Stomach (tissue), 9 donors: ENCODE data around the gene NGLY1. TPM values are rescaled to one million over a fixed set of nuclear protein-coding genes. Genes with fewer than 3 reads are reported as not detected.

ENCODE experiments used
- DNase-seq, 2 donors: peaks; one replicate each; pipeline versions ENCODE4 v3.0.0 to v3.0.0-alpha.2; 2013 to 2019
- H3K27ac ChIP-seq, 5 donors: fragments of 200-600 bp in 4 of 5; sonication (generic) in 4 of 5; one replicate each; pipeline ENCODE4 v1.5.1; 2013 to 2019; ENCODE audit warnings: mild to moderate bottlenecking in 1 of 5, moderate library complexity in 1 of 5
- H3K27me3 ChIP-seq, 3 donors: fragments of 200-600 bp; sonication (generic); one replicate each; pipeline ENCODE4 v1.5.1; 2017 to 2019; ENCODE audit warnings: mixed run types in 1 of 3
- H3K36me3 ChIP-seq, 4 donors: fragments of 200-600 bp; sonication (generic); 1 replicate in 3 of 4; 2 replicates in 1 of 4; pipeline ENCODE4 v1.5.1; 2016 to 2019
- H3K4me1 ChIP-seq, 4 donors: fragments of 200-600 bp; sonication (generic); one replicate each; pipeline ENCODE4 v1.5.1; 2016 to 2019
- H3K4me3 ChIP-seq, 4 donors: fragments of 200-600 bp; sonication (generic) in 3 of 4; one replicate each; pipeline ENCODE4 v1.5.1; 2016 to 2019; ENCODE audit warnings: mild to moderate bottlenecking in 1 of 4
- H3K9me3 ChIP-seq, 4 donors: fragments of 200-600 bp; sonication (generic); one replicate each; pipeline ENCODE4 v1.5.1; 2016 to 2019
- EP300 ChIP-seq: sonication (generic); formaldehyde crosslinking; IDR thresholded peaks from one replicate; pipeline ENCODE4 v1.6.1; 2017; ENCODE audit warnings: antibody characterized with exemption
- POLR2A ChIP-seq, 4 donors: fragments of 450-650 bp; IDR thresholded peaks; one replicate each; pipeline ENCODE4 v1.6.1; 2016; ENCODE audit warnings: antibody characterized with exemption in 4 of 4, control low read depth in 2 of 4, mild to moderate bottlenecking in 1 of 4, moderate library complexity in 1 of 4
- POLR2AphosphoS5 ChIP-seq, 3 donors: sonication (generic); formaldehyde crosslinking; IDR thresholded peaks; one replicate each; pipeline ENCODE4 v1.6.1; 2016; ENCODE audit warnings: antibody characterized with exemption in 3 of 3
- WGBS, 5 donors: extraction: QIAGEN DNeasy Blood & Tissue Kit in 3 of 5; methylation state at CpG; one replicate each; pipeline versions ENCODE4 v1.1.5 to v1.1.7; 2013 to 2018; 5-methylcytosine and 5-hydroxymethylcytosine counted together
- intact Hi-C: fragments of 100-400 bp; cut with DNase I; formaldehyde crosslinking; loops from one replicate; pipeline ENCODE4 v1.15.1; 2023; ENCODE audit warnings: low total_unique reads
- polyA plus RNA-seq, 3 donors: library from polyadenylated mRNA; stranded (reverse); fragments of 200-250 nt; gene quantifications; one replicate each; pipeline ENCODE4 v1.2.3, GENCODE V29; 2013
- small RNA-seq, 4 donors: library from RNA; depleted of rRNA; stranded (forward); fragments of <200 nt; gene quantifications; one replicate each; pipeline ENCODE3, GENCODE V24; 2016
- total RNA-seq, 5 donors: library from RNA; depleted of rRNA; stranded (reverse); fragments of >200 nt; gene quantifications; one replicate each; pipeline versions ENCODE4 v1.1.0 to v1.2.3, GENCODE V29; 2014 to 2016
- TF ChIP-seq, protein P1 (sequence below), 7 experiments: fragments of 450-650 bp in 4 of 7; fragments of 200-600 bp in 3 of 7; sonication (generic) in 3 of 7; IDR thresholded peaks; one replicate each; pipeline ENCODE4 v1.5.1; 2016 to 2019; ENCODE audit warnings: antibody characterized with exemption in 7 of 7, control low read depth in 2 of 7, mild to moderate bottlenecking in 1 of 7
- donor health status: healthy with polysubstance abuse.
- donor health status: Bipolar disorder and iron deficiency.
- donor health status: healthy.

Gene NGLY1
- total and polyA plus RNA-seq, 8 donors: 15.9 to 64.8 (median 29.8) TPM

DNA sequence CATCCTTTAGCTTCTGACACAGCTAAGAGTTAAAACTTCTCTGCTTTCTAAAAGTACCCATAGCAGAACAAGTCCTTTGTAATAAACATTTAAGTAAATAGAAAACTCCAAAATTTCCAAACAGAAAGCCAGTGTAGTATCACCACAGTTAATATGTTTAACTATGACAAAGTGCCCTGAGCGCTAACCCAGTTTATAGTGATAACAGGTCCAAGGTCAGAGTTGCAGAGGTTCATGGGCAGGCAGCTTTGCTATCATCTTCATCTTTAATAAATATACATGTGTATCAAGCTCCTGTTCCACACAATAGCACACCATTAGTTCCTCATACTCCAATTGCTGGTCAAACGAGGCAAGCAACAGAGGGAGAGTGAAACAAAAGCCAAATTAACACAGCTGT lies 106.1 kb downstream of the NGLY1 start:
- Histone ChIP-seq H3K27ac (no peak overlapping the region), H3K9me3 (no peaks in the 10 kb centered on the region), H3K4me3 (no peak overlapping the region), H3K36me3 (no peaks in the 10 kb centered on the region), H3K4me1 (peaks cover 0 to 9% (median 0%) of the 10 kb centered on the region in 4 donors), H3K27me3 (no peaks in the 10 kb centered on the region)
- 32 to 53% (median 46%) methylated on average over 2 of the region's 2 CpGs for WGBS, 5 donors
- TF ChIP-seq POLR2AphosphoS5 (IDR thresholded peaks at IDR 0.05) (no peak), POLR2A (IDR thresholded peaks at IDR 0.05) (no peak), EP300 (no peak)
- TF ChIP-seq, protein P1, sequence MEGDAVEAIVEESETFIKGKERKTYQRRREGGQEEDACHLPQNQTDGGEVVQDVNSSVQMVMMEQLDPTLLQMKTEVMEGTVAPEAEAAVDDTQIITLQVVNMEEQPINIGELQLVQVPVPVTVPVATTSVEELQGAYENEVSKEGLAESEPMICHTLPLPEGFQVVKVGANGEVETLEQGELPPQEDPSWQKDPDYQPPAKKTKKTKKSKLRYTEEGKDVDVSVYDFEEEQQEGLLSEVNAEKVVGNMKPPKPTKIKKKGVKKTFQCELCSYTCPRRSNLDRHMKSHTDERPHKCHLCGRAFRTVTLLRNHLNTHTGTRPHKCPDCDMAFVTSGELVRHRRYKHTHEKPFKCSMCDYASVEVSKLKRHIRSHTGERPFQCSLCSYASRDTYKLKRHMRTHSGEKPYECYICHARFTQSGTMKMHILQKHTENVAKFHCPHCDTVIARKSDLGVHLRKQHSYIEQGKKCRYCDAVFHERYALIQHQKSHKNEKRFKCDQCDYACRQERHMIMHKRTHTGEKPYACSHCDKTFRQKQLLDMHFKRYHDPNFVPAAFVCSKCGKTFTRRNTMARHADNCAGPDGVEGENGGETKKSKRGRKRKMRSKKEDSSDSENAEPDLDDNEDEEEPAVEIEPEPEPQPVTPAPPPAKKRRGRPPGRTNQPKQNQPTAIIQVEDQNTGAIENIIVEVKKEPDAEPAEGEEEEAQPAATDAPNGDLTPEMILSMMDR (IDR thresholded peaks at IDR 0.05): no peak
- DNase-seq: no peak
- intact Hi-C loops: no loop called here

DNA sequence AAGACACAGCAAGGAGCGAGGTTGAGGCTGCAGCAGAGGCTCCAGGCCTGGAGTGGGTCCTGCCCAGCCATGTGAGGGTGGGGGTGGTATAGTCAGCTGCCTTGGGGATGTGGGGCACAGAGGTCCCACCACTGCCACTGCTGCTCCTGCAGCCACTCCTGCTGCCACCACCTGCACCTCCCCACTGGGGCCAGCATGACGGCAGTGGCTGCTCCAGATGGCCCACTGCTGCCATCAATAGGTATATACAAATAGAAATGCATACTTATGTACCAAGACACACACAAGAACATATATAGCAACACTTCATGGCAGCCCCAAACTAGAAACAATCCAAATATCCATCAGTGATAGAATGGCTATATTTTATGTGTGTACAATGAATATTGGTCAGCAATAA lies 108.6 kb downstream of the NGLY1 start:
- Histone ChIP-seq H3K4me3 (no peak overlapping the region), H3K9me3 (no peaks in the 10 kb centered on the region), H3K27ac (no peak overlapping the region), H3K4me1 (peaks cover 0 to 9% (median 3%) of the 10 kb centered on the region in 4 donors), H3K27me3 (no peaks in the 10 kb centered on the region), H3K36me3 (no peaks in the 10 kb centered on the region)
- intact Hi-C loops: no loop called here
- TF ChIP-seq, protein P1 (IDR thresholded peaks at IDR 0.05): no peak
- TF ChIP-seq POLR2A (IDR thresholded peaks at IDR 0.05) (no peak), EP300 (no peak), POLR2AphosphoS5 (IDR thresholded peaks at IDR 0.05) (no peak)
- no peak for DNase-seq
- WGBS, 5 donors: 83 to 100% (median 91%) methylated on average over 1 to 2 of the region's 2 CpGs

DNA sequence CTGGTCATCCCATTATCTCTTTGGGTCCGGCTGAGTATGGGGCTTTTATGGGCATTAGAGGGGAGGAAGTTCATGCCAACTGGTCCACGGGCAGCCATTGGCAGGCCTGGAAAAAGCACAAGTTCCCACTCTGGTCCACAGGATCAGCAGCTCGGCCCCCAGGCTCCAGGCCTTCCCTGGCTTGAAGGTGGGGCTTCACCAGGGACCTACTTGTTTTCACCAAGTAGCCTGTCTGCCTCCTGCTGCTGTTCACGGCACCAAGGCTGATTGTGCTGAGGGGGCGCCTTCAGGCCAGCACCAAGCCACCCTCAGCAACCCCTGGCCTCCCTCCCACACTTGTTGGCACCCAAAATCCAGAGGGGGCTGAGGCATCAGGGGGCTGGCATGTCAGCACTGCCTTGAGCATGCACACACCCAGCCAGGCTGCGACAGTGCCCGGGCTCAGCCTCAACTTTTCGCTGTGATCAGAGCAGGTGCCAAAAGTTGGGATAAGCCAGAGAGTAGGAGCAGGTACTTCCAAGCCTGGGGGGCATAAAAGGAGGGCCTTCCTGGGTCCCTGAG lies 109.4 kb downstream of the NGLY1 start:
- TF ChIP-seq POLR2A (IDR thresholded peaks at IDR 0.05) (no peak), EP300 (no peak), POLR2AphosphoS5 (IDR thresholded peaks at IDR 0.05) (no peak)
- TF ChIP-seq, protein P1 (IDR thresholded peaks at IDR 0.05): no peak
- Histone ChIP-seq H3K4me1 (peaks cover 0 to 9% (median 3%) of the 10 kb centered on the region in 4 donors), H3K27ac (no peak overlapping the region), H3K4me3 (no peak overlapping the region), H3K9me3 (no peaks in the 10 kb centered on the region), H3K27me3 (no peaks in the 10 kb centered on the region), H3K36me3 (no peaks in the 10 kb centered on the region)
- 82 to 97% (median 95%) methylated on average over 8 of the region's 8 CpGs for WGBS, 5 donors
- no peak for DNase-seq
- intact Hi-C loops: no loop called here

Small RNA genes lying within 50 kb of the gene (small RNA-seq; reads per million reads assigned to genes)
- gene CRIP1P2: 0 reads per million in 4 donors

Other genes with a start within 250 kb of the NGLY1 start
- gene TOP2B, start 118.5 kb downstream of the NGLY1 start, total RNA-seq: 100 to 1,000 TPM in 3 of 5 donors, 10 to 100 TPM in 2; 35.6 to 266 (median 113) TPM
- 10 to 100 TPM; 39.7 to 43.6 (median 39.9) TPM for gene TOP2B, start 118.5 kb downstream of the NGLY1 start, polyA plus RNA-seq
- gene OXSM, start 6.6 kb upstream of the NGLY1 start, total RNA-seq: 10 to 100 TPM in 1 of 5 donors, 1 to 10 TPM in 2, under 1 TPM in 1, not detected in 1; 0.58 to 89.3 (median 8.4) TPM
- gene OXSM, start 6.6 kb upstream of the NGLY1 start, polyA plus RNA-seq: 10 to 100 TPM in 2 of 3 donors, 1 to 10 TPM in 1; 8.4 to 15.1 (median 14.4) TPM